Measurements from ENCODE around the gene NTN1.

DNA sequence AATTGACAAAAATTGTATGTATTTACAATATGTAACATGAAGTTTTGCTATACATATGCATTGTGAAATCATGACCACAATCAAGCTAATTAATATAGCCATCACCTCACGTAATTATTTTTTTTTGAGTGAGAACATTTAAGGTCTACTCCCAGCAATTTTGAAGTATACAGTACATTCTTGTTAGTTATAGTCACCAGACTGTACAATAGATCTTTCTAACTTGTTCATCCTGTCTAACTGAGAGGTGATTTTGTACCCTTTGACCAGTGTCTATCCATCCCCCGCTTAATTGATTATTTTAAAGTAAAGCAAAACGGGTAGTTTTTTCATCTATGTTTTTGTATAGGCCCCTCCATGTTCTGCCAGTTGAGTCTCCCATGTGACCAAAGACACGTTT lies 30.3 kb downstream of the NTN1 start:
- TF ChIP-seq EP300 (IDR thresholded peaks at IDR 0.05) (no peak), POLR2A (IDR thresholded peaks at IDR 0.05) (no peak)

All from ovary (tissue), 1 donor.